ENCODE measurements around the gene MOBP.
A peak's percentile ranks its signal among the peaks of the same experiment; 100 is the strongest.

MOBP gene

GRCh38 chr3:39497753-39498152 is 30.3 kb downstream of the MOBP start:
- no peak for DNase-seq (ENCODE audit: low read depth)

GRCh38 chr3:39499651-39500273 is 32.3 kb downstream of the MOBP start:
- no peak for DNase-seq (ENCODE audit: low read depth)

- no peak for DNase-seq (ENCODE audit: low read depth)
Measured at GRCh38 chr3:39501059-39501458, 33.6 kb downstream of the MOBP start.

GRCh38 chr3:39501968-39502837 is 34.7 kb downstream of the MOBP start:
- DNase-seq (ENCODE audit: low read depth), result no peak

GRCh38 chr3:39502838-39503145 is 35.3 kb downstream of the MOBP start:
- DNase-seq (ENCODE audit: low read depth), result peak; percentile 4

GRCh38 chr3:39505866-39506742 is 38.6 kb downstream of the MOBP start:
- DNase-seq (ENCODE audit: low read depth), result peak; percentile 1

- DNase-seq (ENCODE audit: low read depth), result peak; percentile 3
Measured at GRCh38 chr3:39506863-39507262, 39.4 kb downstream of the MOBP start.

- no peak for DNase-seq (ENCODE audit: low read depth)
Measured at GRCh38 chr3:39513791-39514369, 46.4 kb downstream of the MOBP start.

GRCh38 chr3:39515681-39516441 is 48.4 kb downstream of the MOBP start:
- no peak for DNase-seq (ENCODE audit: low read depth)

- DNase-seq (ENCODE audit: low read depth), result peak; percentile 92
Measured at GRCh38 chr3:39519103-39519502, 51.6 kb downstream of the MOBP start.

- DNase-seq (ENCODE audit: low read depth), result peak; percentile 55
Measured at GRCh38 chr3:39519554-39520288, 52.2 kb downstream of the MOBP start.

GRCh38 chr3:39521456-39521855 is 54.0 kb downstream of the MOBP start:
- DNase-seq (ENCODE audit: low read depth), result no peak

- no peak for DNase-seq (ENCODE audit: low read depth)
Measured at GRCh38 chr3:39524107-39524506, 56.6 kb downstream of the MOBP start.

- DNase-seq (ENCODE audit: low read depth), result peak; percentile 36
Measured at GRCh38 chr3:39528844-39529243, 61.4 kb downstream of the MOBP start.

GRCh38 chr3:39529577-39529976 is 62.1 kb downstream of the MOBP start:
- no peak for DNase-seq (ENCODE audit: low read depth)

GRCh38 chr3:39531066-39531465 is 63.6 kb downstream of the MOBP start:
- DNase-seq (ENCODE audit: low read depth), result peak; percentile 43

GRCh38 chr3:39531665-39532064 is 64.2 kb downstream of the MOBP start:
- peak; percentile 95 for DNase-seq (ENCODE audit: low read depth)

GRCh38 chr3:39532777-39533176 is 65.3 kb downstream of the MOBP start:
- DNase-seq (ENCODE audit: low read depth), result no peak

GRCh38 chr3:39533226-39533625 is 65.7 kb downstream of the MOBP start:
- no peak for DNase-seq (ENCODE audit: low read depth)

- DNase-seq (ENCODE audit: low read depth), result no peak
Measured at GRCh38 chr3:39540162-39540921, 72.9 kb downstream of the MOBP start.

Data from amniotic epithelial cell (primary cell).